HT1080 (cell line): Measurements from ENCODE around the gene TMC4. TPM values are rescaled to one million over a fixed set of nuclear protein-coding genes. Genes with fewer than 3 reads are reported as not detected.
"Not testable (repeated sequence)": the region's sequence is repeated elsewhere in the genome, so short reads cannot be mapped to it uniquely, and the experiment has no call there.

Experiments used
- DNase-seq: peaks from one replicate; pipeline ENCODE4 v3.0.0-alpha.2; 2015; ENCODE audit warnings: low read depth
- total RNA-seq: library from RNA; depleted of rRNA; stranded (reverse); fragments of >200 nt; shearing (Covaris generic); gene quantifications from 2 replicates; pipeline ENCODE4 v1.2.3, GENCODE V29; 2014

The TMC4 gene
- total RNA-seq, 1 experiment from 2014 or later, result 1.2 TPM

- DNase-seq, result no peak
Measured at GRCh38 chr19:54204767-54205468, 32.0 kb upstream of the TMC4 start.

- no peak for DNase-seq
Measured at GRCh38 chr19:54203151-54203611, 30.2 kb upstream of the TMC4 start.

- DNase-seq, result no peak
Measured at GRCh38 chr19:54201980-54202379, 29.0 kb upstream of the TMC4 start.

GRCh38 chr19:54201172-54201701 is 28.3 kb upstream of the TMC4 start:
- DNase-seq, result no peak

- no peak for DNase-seq
Measured at GRCh38 chr19:54199401-54199800, 26.4 kb upstream of the TMC4 start.

GRCh38 chr19:54197121-54197520 is 24.2 kb upstream of the TMC4 start:
- no peak for DNase-seq

GRCh38 chr19:54196536-54196935 is 23.6 kb upstream of the TMC4 start:
- DNase-seq, result no peak

- not testable (repeated sequence) for DNase-seq
Measured at GRCh38 chr19:54194463-54194862, 21.5 kb upstream of the TMC4 start.

GRCh38 chr19:54193011-54193410 is 20.1 kb upstream of the TMC4 start:
- no peak for DNase-seq

- DNase-seq, result no peak
Measured at GRCh38 chr19:54191811-54192453, 19.0 kb upstream of the TMC4 start.

GRCh38 chr19:54191011-54191810 is 18.3 kb upstream of the TMC4 start, which contains the start of gene TSEN34:
Gene TSEN34, plus strand, starts transcription at chr19:54191308. Its CDS starts 57 bp downstream, at chr19:54191365.
- DNase-seq, result no peak

GRCh38 chr19:54190503-54191010 is 17.6 kb upstream of the TMC4 start:
- DNase-seq, result peak; percentile 99

GRCh38 chr19:54189735-54190502 is 17.0 kb upstream of the TMC4 start:
- DNase-seq, result peak; percentile 100

GRCh38 chr19:54189145-54189734 is 16.3 kb upstream of the TMC4 start, which contains the start of gene MBOAT7:
Gene MBOAT7, minus strand, starts transcription at chr19:54189580. Its CDS starts 1,072 bp downstream, at chr19:54188508.
- no peak for DNase-seq

- peak; percentile 63 for DNase-seq
Measured at GRCh38 chr19:54188215-54188871, 15.4 kb upstream of the TMC4 start.

- no peak for DNase-seq
Measured at GRCh38 chr19:54186934-54187381, 14.0 kb upstream of the TMC4 start.

- no peak for DNase-seq
Measured at GRCh38 chr19:54186351-54186750, 13.4 kb upstream of the TMC4 start.

GRCh38 chr19:54183431-54183830 is 10.5 kb upstream of the TMC4 start:
- no peak for DNase-seq

- DNase-seq, result not testable (repeated sequence)
Measured at GRCh38 chr19:54181894-54182293, 8.9 kb upstream of the TMC4 start.

- DNase-seq, result no peak
Measured at GRCh38 chr19:54180691-54181091, 7.7 kb upstream of the TMC4 start.
